Naive B cell (primary cell): ENCODE data around the gene FITM1. TPM values are rescaled to one million over a fixed set of nuclear protein-coding genes. Genes with fewer than 3 reads are reported as not detected.
A peak's percentile ranks its signal among the peaks of the same experiment; 100 is the strongest.

Source experiments
- ATAC-seq, 2 donors: fragments of 150-1000 bp; cut with Tn5 transposase; 2 replicates each; pipeline ENCODE4 v1.10.0; 2021; ENCODE audit warnings: low read depth in 2 of 2, mild to moderate bottlenecking in 2 of 2, moderate library complexity in 2 of 2
- DNase-seq: peaks from one replicate; pipeline ENCODE4 v3.0.0; 2022
- H3K27ac Mint-ChIP-seq, 6 donors: one replicate each; pipeline ENCODE4 v1.8.0; 2020 to 2022; ENCODE audit warnings: mild to moderate bottlenecking in 6 of 6, mixed read lengths in 6 of 6, moderate library complexity in 5 of 6, inconsistent platforms in 2 of 6
- H3K27me3 Mint-ChIP-seq, 3 donors: one replicate each; pipeline ENCODE4 v1.8.0; 2021 to 2022; ENCODE audit warnings: mixed read lengths in 3 of 3, mild to moderate bottlenecking in 1 of 3
- H3K36me3 Mint-ChIP-seq, 2 donors: one replicate each; pipeline ENCODE4 v1.8.0; 2020 to 2022; ENCODE audit warnings: mixed read lengths in 2 of 2, inconsistent platforms in 1 of 2, mild to moderate bottlenecking in 1 of 2
- H3K4me1 Mint-ChIP-seq, 3 donors: one replicate each; pipeline ENCODE4 v1.8.0; 2020 to 2022; ENCODE audit warnings: mixed read lengths in 3 of 3, inconsistent platforms in 1 of 3, mild to moderate bottlenecking in 1 of 3, moderate library complexity in 1 of 3
- H3K4me3 Mint-ChIP-seq, 8 donors: one replicate each; pipeline ENCODE4 v1.8.0; 2020 to 2022; ENCODE audit warnings: mild to moderate bottlenecking in 8 of 8, mixed read lengths in 8 of 8, moderate library complexity in 8 of 8, inconsistent platforms in 2 of 8
- H3K9me3 Mint-ChIP-seq, 7 donors: one replicate each; pipeline ENCODE4 v1.8.0; 2020 to 2022; ENCODE audit warnings: mixed read lengths in 7 of 7, mild to moderate bottlenecking in 5 of 7, inconsistent platforms in 2 of 7, moderate library complexity in 1 of 7
- polyA plus RNA-seq, 6 donors: library from polyadenylated mRNA; unstranded; fragments of 300-500 nt; fragmentation: Illumina TruSeq; gene quantifications; one replicate each; pipeline ENCODE4 v1.2.3, GENCODE V29; 2021; ENCODE audit warnings: low read depth in 6 of 6

The FITM1 gene
- polyA plus RNA-seq, 6 donors from 2014 or later, result 0.29 to 1.4 (median 0.53) TPM; not detected in 1

DNA sequence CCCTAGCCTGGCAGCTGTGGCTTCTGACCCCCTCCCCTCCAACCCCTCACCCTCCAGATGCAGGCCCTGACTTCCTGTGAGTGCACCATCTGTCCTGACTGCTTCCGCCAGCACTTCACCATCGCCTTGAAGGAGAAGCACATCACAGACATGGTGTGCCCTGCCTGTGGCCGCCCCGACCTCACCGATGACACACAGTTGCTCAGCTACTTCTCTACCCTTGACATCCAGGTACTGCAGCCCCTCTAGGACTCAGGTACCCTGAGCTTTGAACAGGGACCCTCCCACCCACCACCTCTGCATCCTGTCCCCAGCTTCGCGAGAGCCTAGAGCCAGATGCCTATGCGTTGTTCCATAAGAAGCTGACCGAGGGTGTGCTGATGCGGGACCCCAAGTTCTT lies 24.6 kb downstream of the FITM1 start:
- Mint-ChIP-seq H3K36me3 (peaks cover 6 to 24% of the 10 kb centered on the region in 2 donors), H3K27me3 (no peaks in the 10 kb centered on the region), H3K4me3 (no peak overlapping the region), H3K4me1 (peaks cover 9 to 17% (median 16%) of the 10 kb centered on the region in 3 donors), H3K9me3 (no peaks in the 10 kb centered on the region), H3K27ac (no peak overlapping the region)
- DNase-seq (no peak), ATAC-seq (no peak)

DNA sequence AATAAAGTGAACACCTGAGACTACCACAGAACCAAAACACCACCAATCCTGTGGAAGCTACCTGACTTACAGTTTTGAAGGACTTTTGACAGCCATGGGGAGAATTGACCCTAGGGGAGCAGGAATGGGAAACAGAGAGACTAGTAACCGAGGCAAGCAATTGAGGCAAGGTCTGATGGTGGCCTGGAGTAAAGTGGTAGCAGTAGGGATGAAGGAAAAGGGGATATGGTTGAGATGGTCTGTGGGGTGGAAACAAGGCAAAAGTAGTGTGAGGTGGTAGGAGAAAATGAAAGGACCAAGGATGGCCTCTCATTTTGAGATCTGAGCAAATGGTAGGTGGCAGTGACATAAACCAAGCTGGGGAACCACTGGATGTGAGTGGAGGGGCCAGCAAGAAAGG lies 26.4 kb downstream of the FITM1 start:
- H3K27ac Mint-ChIP-seq, result peak overlapping the region in 4 of 6 donors; percentile 8 to 47 (median 19)
- ATAC-seq (no peak), DNase-seq (no peak)
- peaks cover 16 to 24% (median 20%) of the 10 kb centered on the region in 3 donors for H3K4me1 Mint-ChIP-seq
- no peaks in the 10 kb centered on the region for H3K9me3 Mint-ChIP-seq
- peak overlapping the region in 1 of 8 donors; percentile 57 for H3K4me3 Mint-ChIP-seq
- peaks cover 6 to 18% of the 10 kb centered on the region in 2 donors for H3K36me3 Mint-ChIP-seq
- no peaks in the 10 kb centered on the region for H3K27me3 Mint-ChIP-seq

DNA sequence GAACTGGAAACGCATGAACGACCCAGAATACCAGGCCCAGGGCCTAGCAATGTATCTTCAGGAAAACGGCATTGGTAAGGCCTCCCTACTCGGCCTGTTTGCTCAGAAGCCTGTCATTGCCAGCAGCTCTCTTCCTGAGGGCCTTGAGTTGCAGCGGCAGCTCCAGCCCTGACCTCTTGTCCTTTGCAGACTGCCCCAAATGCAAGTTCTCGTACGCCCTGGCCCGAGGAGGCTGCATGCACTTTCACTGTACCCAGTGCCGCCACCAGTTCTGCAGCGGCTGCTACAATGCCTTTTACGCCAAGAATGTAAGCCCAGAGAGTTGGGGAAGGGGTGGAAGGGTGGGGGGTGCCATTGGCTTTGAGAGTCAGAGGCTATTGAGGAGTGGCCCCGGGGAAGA lies 26.9 kb downstream of the FITM1 start:
- no peaks in the 10 kb centered on the region for H3K27me3 Mint-ChIP-seq
- H3K4me3 Mint-ChIP-seq, result no peak overlapping the region
- no peaks in the 10 kb centered on the region for H3K9me3 Mint-ChIP-seq
- no peak for DNase-seq
- H3K27ac Mint-ChIP-seq, result peak overlapping the region in 1 of 6 donors; percentile 47
- peaks cover 21 to 28% (median 25%) of the 10 kb centered on the region in 3 donors for H3K4me1 Mint-ChIP-seq
- peaks cover 6 to 18% of the 10 kb centered on the region in 2 donors for H3K36me3 Mint-ChIP-seq
- no peak for ATAC-seq

DNA sequence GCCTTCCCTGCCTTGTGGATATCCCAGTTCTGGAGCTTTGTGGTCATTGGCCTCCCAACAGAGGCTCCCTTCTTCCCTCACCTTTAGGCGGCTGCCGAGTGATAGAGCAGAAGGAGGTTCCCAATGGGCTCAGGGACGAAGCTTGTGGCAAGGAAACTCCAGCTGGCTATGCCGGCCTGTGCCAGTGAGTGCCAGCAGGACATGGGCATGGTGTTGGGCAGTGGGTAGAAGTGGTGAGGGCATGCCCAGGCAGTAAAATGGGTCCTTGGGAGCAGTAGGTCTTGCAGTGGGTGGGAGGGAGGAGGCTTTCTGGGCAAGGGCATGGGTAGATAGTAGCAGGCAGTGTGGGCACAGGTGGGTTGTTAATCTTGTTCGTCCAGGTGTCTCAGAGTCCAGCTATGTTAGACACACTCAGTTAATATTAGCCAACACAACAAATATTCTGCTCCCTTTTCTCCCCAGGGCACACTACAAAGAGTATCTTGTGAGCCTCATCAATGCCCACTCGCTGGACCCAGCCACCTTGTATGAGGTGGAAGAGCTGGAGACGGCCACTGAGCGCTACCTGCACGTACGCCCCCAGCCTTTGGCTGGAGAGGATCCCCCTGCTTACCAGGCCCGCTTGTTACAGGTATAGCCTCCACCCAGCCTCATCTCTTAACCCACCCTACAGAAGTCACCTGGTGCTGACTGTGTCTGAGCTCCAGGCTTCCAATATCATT lies 29.5 kb downstream of the FITM1 start:
- DNase-seq (no peak), ATAC-seq (no peak)
- Mint-ChIP-seq H3K4me3 (peak overlapping the region in 2 of 8 donors; percentile 53 to 61), H3K27ac (peak overlapping the region; percentile 1 to 97 (median 76)), H3K36me3 (peaks cover 11 to 27% of the 10 kb centered on the region in 2 donors), H3K4me1 (peaks cover 44 to 47% (median 45%) of the 10 kb centered on the region in 3 donors), H3K9me3 (no peaks in the 10 kb centered on the region), H3K27me3 (no peaks in the 10 kb centered on the region)

DNA sequence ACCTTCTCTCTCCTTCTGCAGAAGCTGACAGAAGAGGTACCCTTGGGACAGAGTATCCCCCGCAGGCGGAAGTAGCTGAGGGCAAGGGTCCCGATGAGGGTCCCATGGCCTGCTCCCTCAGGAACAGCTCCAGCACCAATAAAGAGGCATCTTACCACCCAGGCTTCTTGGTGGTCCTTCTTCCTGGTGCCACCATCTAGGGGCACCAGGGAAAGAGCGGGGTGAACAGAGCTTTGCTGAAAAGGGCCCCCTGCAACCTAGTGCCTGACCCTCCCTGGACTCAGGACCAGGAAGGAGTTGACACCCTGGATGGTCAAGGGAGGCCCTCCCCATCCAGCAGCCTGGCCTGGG lies 30.0 kb downstream of the FITM1 start:
- H3K27me3 Mint-ChIP-seq, result no peaks in the 10 kb centered on the region
- peaks cover 11 to 30% of the 10 kb centered on the region in 2 donors for H3K36me3 Mint-ChIP-seq
- peaks cover 48 to 50% (median 49%) of the 10 kb centered on the region in 3 donors for H3K4me1 Mint-ChIP-seq
- peak overlapping the region; percentile 44 to 100 (median 97) for H3K27ac Mint-ChIP-seq
- peak overlapping the region in 5 of 8 donors; percentile 5 to 100 (median 98) for H3K4me3 Mint-ChIP-seq
- H3K9me3 Mint-ChIP-seq, result no peaks in the 10 kb centered on the region
- DNase-seq (no peak), ATAC-seq (no peak)

DNA sequence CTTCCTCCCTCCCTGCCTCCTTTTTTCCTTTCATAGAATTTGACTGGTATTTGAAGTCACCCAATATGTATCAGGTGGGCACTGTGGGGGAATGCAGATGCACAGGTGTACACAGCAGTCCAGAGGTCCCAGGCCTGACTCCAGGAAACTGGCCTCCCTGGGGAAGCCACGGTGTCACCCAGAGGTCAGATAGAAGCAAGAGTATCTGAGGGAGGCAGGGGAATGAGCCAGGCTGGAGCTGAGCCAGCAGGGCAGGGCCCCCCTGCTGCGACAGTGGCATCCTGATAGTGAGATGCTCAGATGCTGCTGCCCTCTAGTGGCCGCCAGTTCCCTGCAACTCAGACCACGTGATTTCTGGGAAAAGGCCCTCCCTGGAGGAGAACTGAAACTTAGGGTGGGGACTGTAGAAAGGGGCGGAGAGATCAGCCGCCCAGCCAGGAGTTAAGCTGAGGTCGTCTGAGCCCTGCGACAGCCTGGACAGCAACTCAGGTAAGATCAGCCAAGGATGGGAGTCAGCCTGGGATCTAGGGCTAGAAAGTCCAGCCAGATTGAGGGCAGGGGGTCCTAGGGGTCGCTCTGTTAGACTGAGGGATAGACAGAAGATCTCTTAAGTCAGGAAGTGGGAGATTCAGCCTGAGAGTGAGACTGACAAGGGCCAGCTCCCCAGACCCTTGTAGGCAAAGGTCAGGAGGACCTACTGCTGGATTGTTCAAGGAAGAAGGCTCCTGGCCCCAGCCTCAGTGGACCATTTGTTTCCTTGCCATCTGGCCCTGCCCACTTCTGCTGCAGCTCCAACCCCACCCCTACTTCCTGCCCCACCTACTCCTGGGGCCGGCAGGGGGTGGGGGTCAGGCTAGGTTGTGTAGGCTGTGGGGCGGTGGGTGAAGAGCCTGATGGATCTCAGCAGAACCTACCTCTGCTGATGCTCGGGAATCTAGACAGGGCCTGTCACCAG lies 30.7 kb downstream of the FITM1 start, which contains the start of gene IRF9:
TSS of gene IRF9 (plus strand) at position 416 of the 955 bp plus-strand sequence. CDS start 880 bp downstream, outside the sequence.
- H3K4me3 Mint-ChIP-seq, result peak within 1 kb of the TSS; percentile 97 to 100 (median 98)
- ATAC-seq (peak; percentile 91 to 95), DNase-seq (peak; percentile 96)
- H3K27ac Mint-ChIP-seq, result peak within 1 kb of the TSS; percentile 94 to 100 (median 98)
- no peaks in the 10 kb centered on the region for H3K27me3 Mint-ChIP-seq
- H3K9me3 Mint-ChIP-seq, result no peaks in the 10 kb centered on the region
- H3K36me3 Mint-ChIP-seq, result peaks cover 5 to 30% of the 10 kb centered on the region in 2 donors
- peaks cover 43 to 56% (median 53%) of the 10 kb centered on the region in 3 donors for H3K4me1 Mint-ChIP-seq

DNA sequence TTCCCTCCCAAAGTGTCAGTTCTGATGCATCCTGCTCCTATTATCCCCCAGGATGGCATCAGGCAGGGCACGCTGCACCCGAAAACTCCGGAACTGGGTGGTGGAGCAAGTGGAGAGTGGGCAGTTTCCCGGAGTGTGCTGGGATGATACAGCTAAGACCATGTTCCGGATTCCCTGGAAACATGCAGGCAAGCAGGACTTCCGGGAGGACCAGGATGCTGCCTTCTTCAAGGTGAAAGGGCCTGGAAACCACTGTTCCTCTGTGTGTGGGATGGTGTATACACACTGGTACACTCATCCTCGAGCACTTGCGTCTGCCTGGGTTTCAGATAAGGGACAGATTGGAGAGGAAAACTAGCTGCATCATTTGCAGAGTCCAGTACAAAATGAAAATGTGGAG lies 31.6 kb downstream of the FITM1 start:
- Mint-ChIP-seq H3K27ac (peak overlapping the region in 5 of 6 donors; percentile 94 to 99 (median 97)), H3K9me3 (no peaks in the 10 kb centered on the region), H3K4me1 (peaks cover 39 to 62% (median 58%) of the 10 kb centered on the region in 3 donors), H3K4me3 (peak overlapping the region; percentile 97 to 100 (median 98)), H3K27me3 (no peaks in the 10 kb centered on the region), H3K36me3 (peaks cover 5 to 32% of the 10 kb centered on the region in 2 donors)
- DNase-seq (no peak), ATAC-seq (no peak)

DNA sequence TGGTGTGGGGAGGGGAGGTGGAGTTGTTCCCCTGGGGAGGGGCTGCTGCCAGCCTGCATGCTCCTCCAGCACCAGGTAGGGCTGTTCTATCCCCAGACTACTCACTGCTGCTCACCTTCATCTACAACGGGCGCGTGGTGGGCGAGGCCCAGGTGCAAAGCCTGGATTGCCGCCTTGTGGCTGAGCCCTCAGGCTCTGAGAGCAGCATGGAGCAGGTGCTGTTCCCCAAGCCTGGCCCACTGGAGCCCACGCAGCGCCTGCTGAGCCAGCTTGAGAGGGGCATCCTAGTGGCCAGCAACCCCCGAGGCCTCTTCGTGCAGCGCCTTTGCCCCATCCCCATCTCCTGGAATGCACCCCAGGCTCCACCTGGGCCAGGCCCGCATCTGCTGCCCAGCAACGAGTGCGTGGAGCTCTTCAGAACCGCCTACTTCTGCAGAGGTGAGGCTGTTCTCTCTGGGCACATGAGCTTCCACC lies 34.1 kb downstream of the FITM1 start:
- no peaks in the 10 kb centered on the region for H3K9me3 Mint-ChIP-seq
- H3K4me1 Mint-ChIP-seq, result peaks cover 50 to 68% (median 67%) of the 10 kb centered on the region in 3 donors
- H3K27ac Mint-ChIP-seq, result peak overlapping the region in 1 of 6 donors; percentile 83
- no peaks in the 10 kb centered on the region for H3K27me3 Mint-ChIP-seq
- DNase-seq (no peak), ATAC-seq (no peak)
- H3K36me3 Mint-ChIP-seq, result peaks cover 16 to 47% of the 10 kb centered on the region in 2 donors
- H3K4me3 Mint-ChIP-seq, result peak overlapping the region in 5 of 8 donors; percentile 15 to 86 (median 46)

DNA sequence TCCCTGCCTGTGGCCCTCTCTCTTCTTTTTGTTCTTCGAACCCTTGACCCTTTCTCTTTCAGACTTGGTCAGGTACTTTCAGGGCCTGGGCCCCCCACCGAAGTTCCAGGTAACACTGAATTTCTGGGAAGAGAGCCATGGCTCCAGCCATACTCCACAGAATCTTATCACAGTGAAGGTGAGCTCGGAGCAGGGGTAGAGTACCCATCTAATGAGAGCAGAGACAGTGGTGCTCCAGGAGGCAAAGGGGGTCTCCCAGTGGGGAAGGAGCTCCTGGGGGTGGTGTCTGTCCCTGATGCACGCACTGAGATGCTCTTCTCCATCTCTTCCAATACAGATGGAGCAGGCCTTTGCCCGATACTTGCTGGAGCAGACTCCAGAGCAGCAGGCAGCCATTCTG lies 35.3 kb downstream of the FITM1 start:
- Mint-ChIP-seq H3K4me3 (peak overlapping the region in 3 of 8 donors; percentile 20 to 57 (median 30)), H3K27ac (peak overlapping the region in 3 of 6 donors; percentile 26 to 89 (median 56))

DNA sequence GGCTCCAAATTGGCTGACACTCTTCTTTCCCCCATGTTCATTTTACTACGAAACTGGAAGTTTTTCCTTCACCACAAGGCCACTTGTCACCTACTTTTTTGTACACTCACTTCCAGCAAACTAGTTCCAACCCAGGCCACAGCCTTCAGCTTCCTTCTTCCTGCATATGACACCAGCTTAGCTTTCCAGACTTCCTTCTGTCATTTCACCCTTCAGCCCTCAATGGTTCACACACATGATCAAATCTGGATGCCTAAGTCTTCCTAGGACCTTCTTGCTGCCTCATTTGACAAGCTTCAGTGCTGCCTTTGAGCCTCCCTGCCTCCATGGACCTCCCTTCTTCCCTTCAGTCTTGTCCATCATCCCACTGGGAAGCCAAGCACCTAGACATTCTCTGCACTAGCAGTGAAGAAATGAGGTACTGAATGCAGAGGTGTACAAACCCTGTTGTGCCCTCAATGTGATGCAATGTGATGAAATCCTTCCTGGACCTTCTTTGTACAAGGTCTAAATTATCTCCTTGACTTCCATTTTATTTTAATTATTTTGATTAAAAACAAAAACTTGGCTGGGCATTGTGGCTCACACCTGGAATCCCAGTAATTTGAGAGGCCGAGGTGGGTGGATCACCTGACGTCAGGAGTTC lies 37.1 kb downstream of the FITM1 start:
- DNase-seq, result no peak
- H3K9me3 Mint-ChIP-seq, result no peaks in the 10 kb centered on the region
- peaks cover 43 to 63% (median 51%) of the 10 kb centered on the region in 3 donors for H3K4me1 Mint-ChIP-seq
- no peak for ATAC-seq
- peak overlapping the region in 4 of 6 donors; percentile 60 to 79 (median 78) for H3K27ac Mint-ChIP-seq
- H3K4me3 Mint-ChIP-seq, result peak overlapping the region in 2 of 8 donors; percentile 19 to 33
- no peaks in the 10 kb centered on the region for H3K27me3 Mint-ChIP-seq
- H3K36me3 Mint-ChIP-seq, result peaks cover 16 to 49% of the 10 kb centered on the region in 2 donors

More for the DNA sequence above, 35.3 kb downstream of the FITM1 start:
- Mint-ChIP-seq H3K36me3 (peaks cover 16 to 49% of the 10 kb centered on the region in 2 donors), H3K4me1 (peaks cover 49 to 62% (median 59%) of the 10 kb centered on the region in 3 donors), H3K27me3 (no peaks in the 10 kb centered on the region), H3K9me3 (no peaks in the 10 kb centered on the region)
- ATAC-seq, result no peak
- DNase-seq, result no peak

DNA sequence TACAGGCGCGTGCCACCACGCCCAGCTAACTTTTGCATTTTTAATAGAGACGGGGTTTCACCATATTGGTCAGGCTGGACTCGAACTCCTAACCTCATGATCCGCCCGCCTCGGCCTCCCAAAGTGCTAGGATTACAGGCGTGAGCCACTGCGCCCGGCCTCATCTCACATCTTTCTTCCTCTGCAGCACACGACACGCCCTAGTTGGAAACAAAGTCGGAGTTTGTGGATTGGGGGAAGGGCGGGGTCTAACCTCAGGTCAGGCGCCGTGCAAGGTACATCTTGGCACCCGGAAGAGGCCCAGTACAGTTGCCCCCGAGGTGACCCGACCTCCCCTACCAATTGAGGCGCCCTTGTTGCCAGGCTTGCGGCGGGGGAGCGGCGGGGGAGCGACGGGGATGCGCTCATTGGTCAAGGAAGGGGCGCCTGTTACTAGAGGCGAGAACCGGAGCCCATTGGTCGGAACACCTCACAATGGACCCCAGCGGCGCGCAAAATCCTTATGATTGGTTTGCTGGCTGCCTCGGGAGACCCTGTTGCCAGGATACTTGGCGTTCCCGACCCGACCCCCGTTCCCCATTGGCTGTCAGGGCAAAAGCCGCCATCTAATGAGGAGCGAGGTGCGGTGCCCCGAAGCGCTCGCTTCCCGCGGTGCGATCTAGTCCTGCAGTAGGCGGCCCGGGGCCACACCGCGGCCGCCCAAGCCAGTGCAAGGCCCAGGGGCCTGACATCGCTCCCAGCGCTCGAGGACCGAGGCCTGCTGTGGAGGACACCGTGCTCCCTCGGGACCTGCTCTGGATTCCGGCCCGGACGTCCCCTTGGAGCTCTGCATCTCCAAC lies 41.2 kb downstream of the FITM1 start, which contains the start of gene REC8:
TSS of gene REC8 (plus strand) at position 659 of the 839 bp plus-strand sequence. CDS start 473 bp downstream, outside the sequence.
- H3K27me3 Mint-ChIP-seq, result no peaks in the 10 kb centered on the region
- DNase-seq, result peak; percentile 85
- peak within 1 kb of the TSS; percentile 38 to 95 (median 82) for H3K27ac Mint-ChIP-seq
- H3K36me3 Mint-ChIP-seq, result peaks cover 11 to 23% of the 10 kb centered on the region in 2 donors
- peak; percentile 90 to 92 for ATAC-seq
- no peaks in the 10 kb centered on the region for H3K9me3 Mint-ChIP-seq
- H3K4me1 Mint-ChIP-seq, result peaks cover 25 to 38% (median 27%) of the 10 kb centered on the region in 3 donors
- peak within 1 kb of the TSS; percentile 78 to 95 (median 93) for H3K4me3 Mint-ChIP-seq
